SK-N-SH (cell line): ENCODE measurements around the gene TWNK.

Experiments
- CTCF ChIP-seq: fragments of 200-600 bp; sonication (generic); IDR thresholded peaks from 2 replicates; pipeline ENCODE4 v1.6.1; 2017; ENCODE audit warnings: antibody characterized with exemption, mild to moderate bottlenecking, moderate library complexity
- ELF1 ChIP-seq: IDR thresholded peaks from 2 replicates; pipeline ENCODE4 v1.4.0; 2012
- GABPA ChIP-seq: IDR thresholded peaks from 2 replicates; pipeline ENCODE4 v1.4.0; 2012; ENCODE audit warnings: low read depth, mild to moderate bottlenecking
- POLR2AphosphoS5 ChIP-seq: IDR thresholded peaks from 2 replicates; pipeline ENCODE4 v1.6.1; 2012; ENCODE audit warnings: low read depth, low read length
- REST ChIP-seq: IDR thresholded peaks from 2 replicates; pipeline ENCODE4 v1.6.1; 2012; ENCODE audit warnings: mild to moderate bottlenecking, low read depth, low read length, moderate library complexity
- USF1 ChIP-seq: IDR thresholded peaks from 2 replicates; pipeline ENCODE4 v1.4.0; 2012; ENCODE audit warnings: low read depth, borderline replicate concordance

DNA sequence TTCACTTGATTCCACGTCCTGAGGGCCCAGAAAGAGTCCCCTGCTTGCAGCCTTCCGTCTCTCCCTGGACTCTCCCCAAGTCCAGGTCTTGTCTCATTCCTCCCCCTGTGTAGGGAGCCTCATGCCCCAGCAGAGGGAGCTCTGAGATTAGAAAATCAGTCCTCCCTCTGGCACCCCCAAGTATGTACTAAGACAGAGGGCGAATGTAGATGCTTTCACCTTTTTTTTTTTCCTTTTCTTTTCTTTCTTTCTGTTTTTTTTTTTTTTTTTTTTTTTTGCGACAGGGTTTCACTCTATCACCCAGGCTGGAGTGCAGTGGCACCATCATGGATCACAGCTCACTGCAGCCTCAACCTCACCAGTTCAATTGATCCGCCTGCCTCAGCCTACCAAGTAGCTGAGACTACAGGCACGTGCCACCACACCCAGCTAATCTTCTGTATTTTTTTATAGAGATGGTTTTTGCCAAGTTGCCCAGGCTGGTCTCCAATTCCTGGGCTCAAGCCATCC is 54.0 kb downstream of the TWNK start:
- TF ChIP-seq CTCF (peak; percentile 86), GABPA (no peak), USF1 (no peak), POLR2AphosphoS5 (0 out of 2 replicates have a peak, but pooled peaks have one; percentile 11), REST (no peak), ELF1 (no peak)
